ENCODE measurements around the gene RRP36. TPM values are rescaled to one million over a fixed set of nuclear protein-coding genes. Genes with fewer than 3 reads are reported as not detected.

Gene RRP36
- total and polyA plus RNA-seq, 2 of the 8 experiments (the other 6 are each of a cell fraction or from before 2014, with no cell fraction given): 33.9 to 92.3 TPM

- H3K56ac ChIP-seq (replicated peaks; ENCODE audit: insufficient read length, low read depth, low read length): no peak overlapping the region
- H3K4ac ChIP-seq (replicated peaks; ENCODE audit: insufficient read length, low read depth, low read length): no peak overlapping the region
- no peak overlapping the region for H4K8ac ChIP-seq (ENCODE audit: extremely low read depth, insufficient read depth, low read length)
- H2BK15ac ChIP-seq (ENCODE audit: low read length): no peak overlapping the region
- DNase-seq (ENCODE audit: low read depth in 1 of 2, low spot score in 2 of 2) (no peak), FAIRE-seq (no peak)
- H3K9me3 ChIP-seq (ENCODE audit: insufficient read depth in 2 of 2, low read depth in 1 of 2, low read length in 1 of 2): no peaks in the 10 kb centered on the region
- no peak overlapping the region for H4K5ac ChIP-seq (ENCODE audit: insufficient read length, low read depth, low read length)
- ChIA-PET CTCF (ENCODE audit: partially characterized antibody) (interaction anchor here (0.5 to 6.0 kb wide), 8 partner anchors 10 to 320 kb away, joined by 3 to 33 read pairs (median 4); partner anchors contain the start of gene RRP36), POLR2A (ENCODE audit: partially characterized antibody) (interaction anchor here (1.1 to 2.0 kb wide), 3 partner anchors 11 to 18 kb away, joined by 3 to 11 read pairs (median 5); partner anchors contain the start of gene RRP36)
- H3K4me3 ChIP-seq (ENCODE audit: extremely low read depth in 1 of 4, insufficient read depth in 2 of 4, low read depth in 3 of 4, low read length in 4 of 4): no peak overlapping the region
- no peak overlapping the region for H2BK5ac ChIP-seq (ENCODE audit: low read depth, low read length)
- H3K79me1 ChIP-seq (ENCODE audit: low read depth, low read length): peaks cover 3% of the 10 kb centered on the region
- no peak overlapping the region for H3K4me2 ChIP-seq (ENCODE audit: insufficient read depth in 1 of 2, low read depth in 2 of 2, low read length in 2 of 2)
- H2BK12ac ChIP-seq (ENCODE audit: low read depth, low read length): no peak overlapping the region
- H2BK120ac ChIP-seq (replicated peaks; ENCODE audit: low read depth, low read length): no peak overlapping the region
- H3K23me2 ChIP-seq (ENCODE audit: low read depth, low read length): no peaks in the 10 kb centered on the region
- no peaks in the 10 kb centered on the region for H3K27me3 ChIP-seq (replicated peaks in 1 of 4; ENCODE audit: control insufficient read depth in 3 of 4, extremely low read depth in 1 of 4, insufficient read depth in 3 of 4, low read length in 3 of 4)
- no peak overlapping the region for H3K9ac ChIP-seq (replicated peaks in 1 of 4; ENCODE audit: extremely low read depth in 1 of 4, low read depth in 3 of 4, low read length in 3 of 4)
- H3K36me3 ChIP-seq (ENCODE audit: control insufficient read depth in 2 of 4, insufficient read depth in 4 of 4, low read length in 3 of 4): peaks cover 9 to 40% (median 24%) of the 10 kb centered on the region in 4 experiments
- H2BK20ac ChIP-seq (ENCODE audit: low read length): no peak overlapping the region
- H3K4me1 ChIP-seq (replicated peaks in 1 of 4; ENCODE audit: control insufficient read depth in 3 of 4, insufficient read depth in 4 of 4, low read length in 3 of 4): no peaks in the 10 kb centered on the region
- no peak overlapping the region for H3K27ac ChIP-seq (ENCODE audit: low read depth, low read length)
- H3K79me2 ChIP-seq (ENCODE audit: control insufficient read depth in 1 of 2, insufficient read depth in 2 of 2, low read length in 2 of 2): no peaks in the 10 kb centered on the region
- no peak overlapping the region for H2AK5ac ChIP-seq (ENCODE audit: low read depth, low read length)
- no peak overlapping the region for H2AFZ ChIP-seq (ENCODE audit: low read length)
- H3K14ac ChIP-seq (ENCODE audit: insufficient read length): no peak overlapping the region
- H3K18ac ChIP-seq (ENCODE audit: extremely low read depth, low read length): no peak overlapping the region
- no peak overlapping the region for H4K91ac ChIP-seq (replicated peaks; ENCODE audit: insufficient read length, low read length)
- H4K20me1 ChIP-seq (replicated peaks in 1 of 2; ENCODE audit: control insufficient read depth in 1 of 2, insufficient read depth in 2 of 2, low read length in 2 of 2): peaks cover 0 to 12% of the 10 kb centered on the region in 2 experiments
- WGBS, 2 experiments (ENCODE audit: extremely low coverage in 1 of 2, insufficient coverage in 1 of 2, insufficient read length in 1 of 2, insufficient replicate concordance in 2 of 2, low coverage in 1 of 2, low lambda C conversion rate in 2 of 2, missing lambda C conversion rate in 1 of 2): 95% methylated on average over 5 of the region's 5 CpGs; no CpG with 5 or more reads in 1 of the 2 experiments
- no peak overlapping the region for H3K23ac ChIP-seq (ENCODE audit: insufficient read length)
- no peak for TF ChIP-seq GABPA (IDR thresholded peaks at IDR 0.05; ENCODE audit: borderline replicate concordance, insufficient read depth, low read length)
- no peak for TF ChIP-seq PHF8 (conservative IDR thresholded peaks at IDR 0.05; ENCODE audit: low read depth, low read length)
- no peak for TF ChIP-seq SP1 (IDR thresholded peaks at IDR 0.05; ENCODE audit: low read depth, low read length)
Observed at GRCh38 chr6:43005844-43006243, 15.6 kb upstream of the RRP36 start.
